Testis (tissue), 3 donors: ENCODE measurements around the gene PCBP2. TPM values are rescaled to one million over a fixed set of nuclear protein-coding genes. Genes with fewer than 3 reads are reported as not detected.

ENCODE experiments used
- DNase-seq: peaks from one replicate; pipeline ENCODE4 v3.0.0-alpha.2; 2019
- H3K27ac ChIP-seq, 2 donors: fragments of 200-600 bp; sonication (generic); one replicate each; pipeline ENCODE4 v1.5.1; 2019
- H3K27me3 ChIP-seq: fragments of 200-600 bp; sonication (generic); one replicate; pipeline ENCODE4 v1.5.1; 2019
- H3K36me3 ChIP-seq: fragments of 200-600 bp; sonication (generic); one replicate; pipeline ENCODE4 v1.5.1; 2017; ENCODE audit warnings: low read depth; ENCODE audit errors: missing control alignments
- H3K4me1 ChIP-seq: fragments of 200-600 bp; sonication (generic); one replicate; pipeline ENCODE4 v1.5.1; 2019
- H3K4me3 ChIP-seq, 2 donors: fragments of 200-600 bp; sonication (generic); one replicate each; pipeline ENCODE4 v1.5.1; 2017 to 2019
- H3K9me3 ChIP-seq: fragments of 200-600 bp; sonication (generic); one replicate; pipeline ENCODE4 v1.5.1; 2017
- CTCF ChIP-seq, 3 experiments: fragments of 450-650 bp in 2 of 3; fragments of 200-600 bp in 1 of 3; sonication (generic) in 1 of 3; IDR thresholded peaks; one replicate each; pipeline ENCODE4 v1.5.1; 2016 to 2019; ENCODE audit warnings: antibody characterized with exemption in 3 of 3, mild to moderate bottlenecking in 2 of 3, moderate library complexity in 1 of 3
- POLR2A ChIP-seq: fragments of 450-650 bp; IDR thresholded peaks from one replicate; pipeline ENCODE4 v1.6.1; 2017; ENCODE audit warnings: antibody characterized with exemption, mild to moderate bottlenecking, moderate library complexity
- WGBS, 2 donors: methylation state at CpG; one replicate each; pipeline ENCODE4 v1.1.5; 2018; 5-methylcytosine and 5-hydroxymethylcytosine counted together
- intact Hi-C: fragments of 100-400 bp; cut with DNase I; formaldehyde crosslinking; loops from one replicate; pipeline ENCODE4 v1.15.1; 2023; ENCODE audit warnings: low total_unique reads
- polyA plus RNA-seq: library from polyadenylated mRNA; stranded (reverse); fragments of 350-450 nt; fragmentation: Illumina TruSeq; extraction: RNeasy Lipid Tissue Mini Kit (QIAGEN cat#74804); gene quantifications from one replicate; pipeline ENCODE4 v1.2.3, GENCODE V29; 2014; ENCODE audit warnings: low read depth, low replicate concordance; ENCODE audit not compliant: insufficient read depth
- total RNA-seq, 2 donors: library from RNA; depleted of rRNA; stranded (reverse); fragments of >200 nt; gene quantifications; one replicate each; pipeline ENCODE4 v1.2.3, GENCODE V29; 2016

PCBP2 gene
- total and polyA plus RNA-seq, 3 donors from 2014 or later, result 553 to 1,065 (median 632) TPM

- Histone ChIP-seq H3K27ac (peak within 1 kb of the TSS; percentile 97 to 98), H3K9me3 (no peaks in the 10 kb centered on the region), H3K27me3 (no peaks in the 10 kb centered on the region), H3K36me3 (no peaks in the 10 kb centered on the region), H3K4me1 (peaks cover 65% of the 10 kb centered on the region), H3K4me3 (peak within 1 kb of the TSS; percentile 73 to 86)
- intact Hi-C loops, result loop anchor here (10.0 kb wide), 2 partner anchors 46 to 176 kb away; partner anchors contain the start of genes AAAS and PCBP2
- TF ChIP-seq CTCF (IDR thresholded peaks at IDR 0.05), result peak in 1 of 3 experiments; percentile 7
- no peak for TF ChIP-seq POLR2A
- WGBS, 2 donors, result 0% methylated on average over 10 to 73 of the region's 74 CpGs
- peak; percentile 99 for DNase-seq
These were observed 49.1 kb downstream of the PCBP2 start, which contains the start of gene TARBP2 for GRCh38 chr12:53500776-53501614. Gene TARBP2 (plus strand): TSS chr12:53501283. CDS start chr12:53501409, 126 bp downstream.

- Histone ChIP-seq H3K4me3 (peak overlapping the region; percentile 73 to 86), H3K27ac (peak overlapping the region; percentile 97 to 98), H3K36me3 (no peaks in the 10 kb centered on the region), H3K9me3 (no peaks in the 10 kb centered on the region), H3K27me3 (no peaks in the 10 kb centered on the region), H3K4me1 (peaks cover 63% of the 10 kb centered on the region)
- intact Hi-C loops, result loop anchor here (10.0 kb wide), 2 partner anchors 47 to 177 kb away; partner anchors contain the start of genes AAAS and PCBP2
- TF ChIP-seq CTCF (IDR thresholded peaks at IDR 0.05), result no peak
- TF ChIP-seq POLR2A, result no peak
- WGBS, 2 donors, result 0 to 35% methylated on average over 1 to 10 of the region's 10 CpGs
- no peak for DNase-seq
These were observed 49.8 kb downstream of the PCBP2 start for GRCh38 chr12:53501615-53502181.

- Histone ChIP-seq H3K27me3 (no peaks in the 10 kb centered on the region), H3K9me3 (no peaks in the 10 kb centered on the region), H3K27ac (peak overlapping the region; percentile 97 to 98), H3K4me3 (peak overlapping the region in 1 of 2 donors; percentile 86), H3K4me1 (peaks cover 58% of the 10 kb centered on the region), H3K36me3 (no peaks in the 10 kb centered on the region)
- TF ChIP-seq CTCF (IDR thresholded peaks at IDR 0.05) (no peak), POLR2A (no peak)
- DNase-seq, result peak; percentile 46
- 8 to 29% methylated on average over 9 of the region's 9 CpGs for WGBS, 2 donors
- intact Hi-C loops, result loop anchor here (10.0 kb wide), 2 partner anchors 48 to 178 kb away; partner anchors contain the start of genes AAAS and PCBP2
These were observed 50.4 kb downstream of the PCBP2 start for GRCh38 chr12:53502331-53502730.

GRCh38 chr12:53502983-53503728, 51.3 kb downstream of the PCBP2 start:
- intact Hi-C loops, result loop anchor here (10.0 kb wide), 2 partner anchors 48 to 178 kb away; partner anchors contain the start of genes AAAS and PCBP2

More at GRCh38 chr12:53502983-53503728, 51.3 kb downstream of the PCBP2 start:
- Histone ChIP-seq H3K4me3 (no peak overlapping the region), H3K9me3 (no peaks in the 10 kb centered on the region), H3K36me3 (no peaks in the 10 kb centered on the region), H3K4me1 (peaks cover 55% of the 10 kb centered on the region), H3K27ac (peak overlapping the region; percentile 97 to 98), H3K27me3 (no peaks in the 10 kb centered on the region)
- WGBS, 2 donors, result 76% methylated on average over 8 to 10 of the region's 10 CpGs
- TF ChIP-seq POLR2A, result no peak
- no peak for TF ChIP-seq CTCF (IDR thresholded peaks at IDR 0.05)
- DNase-seq, result no peak
